IPS-18c (cell line): ENCODE results near the gene VMP1.
"Not testable (repeated sequence)": the region's sequence is repeated elsewhere in the genome, so short reads cannot be mapped to it uniquely, and the experiment has no call there.

ENCODE experiments used
- H3K4me3 ChIP-seq: 2 replicates; pipeline ENCODE4 v1.7.0; 2013; ENCODE audit warnings: low read depth, mild to moderate bottlenecking, low read length, moderate library complexity; ENCODE audit not compliant: insufficient read depth
- H3K9me3 ChIP-seq: one replicate; pipeline ENCODE4 v1.6.1; 2013; ENCODE audit warnings: mild to moderate bottlenecking, low read length, moderate library complexity; ENCODE audit not compliant: control insufficient read depth, insufficient read depth

The VMP1 gene

DNA sequence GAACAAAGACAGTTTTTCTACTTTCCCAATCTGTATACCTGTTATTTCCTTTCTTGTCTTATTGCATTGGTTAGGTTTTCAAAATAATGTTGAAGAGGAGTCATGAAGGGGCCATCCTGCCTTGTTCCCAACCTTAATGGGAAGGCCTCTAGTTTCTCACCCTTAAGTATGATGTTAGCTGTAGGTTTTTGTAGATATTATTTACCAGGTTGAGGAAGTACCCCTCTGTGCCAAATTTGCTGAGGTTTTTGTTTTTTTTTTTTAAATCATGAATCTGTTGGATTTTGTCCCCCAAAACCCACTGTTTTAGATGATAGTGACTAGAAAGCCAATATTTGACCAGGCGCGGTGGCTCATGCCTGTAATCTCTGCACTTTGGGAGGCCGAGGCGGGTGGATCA lies 36.4 kb downstream of the VMP1 start:
- H3K9me3 ChIP-seq, result peaks cover 5% of the 10 kb centered on the region
- no peak overlapping the region for H3K4me3 ChIP-seq

DNA sequence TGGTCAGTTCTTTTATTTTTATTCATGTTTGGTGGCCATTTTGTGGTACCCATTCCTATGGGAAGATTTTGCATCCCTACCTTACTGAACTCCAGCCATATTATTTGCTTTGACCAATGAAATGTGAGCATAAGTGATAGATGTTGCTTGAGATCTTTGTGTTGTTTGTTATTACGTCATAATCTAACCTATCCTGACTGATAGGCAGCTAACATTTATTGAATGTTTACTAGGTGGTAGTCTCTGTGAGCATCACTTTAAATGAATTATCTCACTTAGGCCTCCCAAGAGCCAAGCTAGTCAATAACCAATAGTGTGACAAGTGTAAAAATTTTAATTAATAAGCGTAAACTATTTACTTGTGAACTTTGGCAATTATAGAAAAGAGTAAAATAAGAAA lies 37.6 kb downstream of the VMP1 start:
- no peak overlapping the region for H3K4me3 ChIP-seq
- H3K9me3 ChIP-seq, result peaks cover 5% of the 10 kb centered on the region

DNA sequence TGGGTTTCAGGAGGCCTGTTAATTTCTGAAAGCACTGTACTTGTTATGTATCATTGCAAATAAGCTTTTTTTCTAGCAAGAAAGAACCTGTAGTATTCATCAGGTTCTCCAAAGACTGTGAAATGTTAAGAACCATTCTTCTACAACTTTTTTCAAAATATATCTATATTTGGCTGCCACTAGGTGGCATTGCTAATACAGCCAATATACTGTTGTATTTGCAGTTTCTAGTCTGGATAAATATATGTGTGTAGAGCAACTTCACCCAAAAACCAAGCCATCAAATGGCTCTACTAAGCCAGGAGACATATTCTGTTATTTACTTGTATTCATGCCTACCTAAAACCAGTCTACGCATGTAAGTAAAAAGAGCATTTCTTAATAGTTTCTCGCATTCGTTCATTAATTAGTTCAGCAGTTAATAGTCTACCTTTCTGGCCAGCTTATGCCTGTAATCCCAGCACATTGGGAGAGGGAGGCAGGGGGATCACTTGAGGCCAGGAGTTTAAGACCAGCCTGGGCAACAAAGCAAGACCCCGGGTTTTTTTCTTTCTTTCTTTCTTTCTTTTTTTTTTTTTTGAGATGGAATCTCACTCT lies 39.5 kb downstream of the VMP1 start:
- Histone ChIP-seq H3K4me3 (no peak overlapping the region), H3K9me3 (peaks cover 5% of the 10 kb centered on the region)

DNA sequence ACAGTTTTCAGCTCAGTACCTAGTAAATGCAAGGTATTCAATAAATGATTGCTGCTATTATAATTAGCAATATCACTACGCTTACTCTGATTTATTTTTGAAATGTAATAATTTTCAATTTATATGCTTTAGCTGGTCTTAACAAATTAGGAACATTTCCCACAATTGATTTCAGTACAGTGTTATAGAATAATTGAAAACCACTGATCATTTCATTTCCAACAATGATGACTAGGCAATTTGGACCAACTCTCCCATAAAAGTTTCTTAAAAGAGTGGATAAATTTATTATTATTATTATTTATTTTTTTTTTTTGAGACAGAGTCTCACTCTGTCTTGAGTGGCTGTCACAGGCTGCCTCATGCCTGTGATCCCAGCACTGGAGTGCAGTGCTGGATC lies 41.1 kb downstream of the VMP1 start:
- Histone ChIP-seq H3K9me3 (peaks cover 3% of the 10 kb centered on the region), H3K4me3 (no peak overlapping the region)

DNA sequence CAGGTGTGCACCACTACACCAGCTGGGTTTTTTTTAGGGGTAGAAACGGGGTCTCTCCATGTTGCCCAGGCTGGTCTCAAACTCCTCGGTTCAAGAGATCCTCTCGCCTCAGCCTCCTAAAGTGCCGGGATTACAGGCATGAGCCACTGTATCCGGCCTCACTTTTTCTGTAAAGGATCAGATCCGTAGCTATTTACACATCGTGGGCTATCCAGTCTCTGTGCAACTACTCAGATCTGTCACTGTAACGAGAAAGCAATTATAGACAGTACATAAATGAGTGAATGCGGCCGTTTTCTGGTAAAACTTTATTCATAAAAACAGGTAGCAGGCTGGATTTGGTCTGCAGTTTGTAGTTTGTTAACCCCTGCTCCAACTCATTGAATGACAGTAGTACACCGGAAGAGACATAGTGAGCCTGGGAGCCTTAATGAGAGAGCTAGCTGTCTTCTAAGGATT lies 44.5 kb downstream of the VMP1 start:
- no peaks in the 10 kb centered on the region for H3K9me3 ChIP-seq
- no peak overlapping the region for H3K4me3 ChIP-seq

DNA sequence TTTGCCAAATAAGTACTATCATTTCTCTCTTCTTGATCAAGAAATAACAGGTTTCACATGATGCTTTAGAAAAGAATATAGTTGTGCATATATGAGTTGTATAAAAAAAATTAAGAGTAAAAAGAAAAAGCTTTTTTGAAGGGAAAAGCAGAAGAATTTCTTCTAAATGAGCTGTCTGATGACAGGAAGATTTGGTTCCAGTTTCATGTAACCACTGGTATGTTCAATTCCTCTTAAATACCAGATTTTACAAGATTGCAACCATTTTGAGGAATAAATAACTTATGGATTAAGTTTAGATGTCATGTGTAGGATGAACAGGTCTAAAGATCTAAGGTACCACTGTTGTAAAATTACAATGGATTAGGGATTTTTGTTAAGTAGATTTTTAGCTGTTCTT lies 45.0 kb downstream of the VMP1 start:
- Histone ChIP-seq H3K9me3 (no peaks in the 10 kb centered on the region), H3K4me3 (no peak overlapping the region)

DNA sequence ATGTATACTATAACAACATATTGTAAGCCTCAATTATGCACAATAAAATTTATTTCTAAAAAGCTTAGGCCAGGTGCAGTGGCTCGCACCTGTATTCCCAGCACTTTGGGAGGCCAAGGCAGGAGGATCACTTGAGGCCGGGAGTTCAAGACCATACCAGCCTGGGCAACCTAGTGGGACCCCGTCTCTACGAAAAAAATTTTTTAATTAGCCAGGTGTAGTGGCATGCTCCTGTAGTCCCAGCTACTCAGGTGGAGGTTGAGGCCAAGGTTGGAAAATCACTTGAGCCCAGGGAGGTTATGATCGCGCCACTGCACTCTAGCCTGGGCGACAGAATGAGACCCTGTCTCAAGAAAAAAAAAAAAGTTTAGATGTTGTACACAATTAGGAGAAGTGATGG lies 45.5 kb downstream of the VMP1 start:
- Histone ChIP-seq H3K9me3 (no peaks in the 10 kb centered on the region), H3K4me3 (no peak overlapping the region)

DNA sequence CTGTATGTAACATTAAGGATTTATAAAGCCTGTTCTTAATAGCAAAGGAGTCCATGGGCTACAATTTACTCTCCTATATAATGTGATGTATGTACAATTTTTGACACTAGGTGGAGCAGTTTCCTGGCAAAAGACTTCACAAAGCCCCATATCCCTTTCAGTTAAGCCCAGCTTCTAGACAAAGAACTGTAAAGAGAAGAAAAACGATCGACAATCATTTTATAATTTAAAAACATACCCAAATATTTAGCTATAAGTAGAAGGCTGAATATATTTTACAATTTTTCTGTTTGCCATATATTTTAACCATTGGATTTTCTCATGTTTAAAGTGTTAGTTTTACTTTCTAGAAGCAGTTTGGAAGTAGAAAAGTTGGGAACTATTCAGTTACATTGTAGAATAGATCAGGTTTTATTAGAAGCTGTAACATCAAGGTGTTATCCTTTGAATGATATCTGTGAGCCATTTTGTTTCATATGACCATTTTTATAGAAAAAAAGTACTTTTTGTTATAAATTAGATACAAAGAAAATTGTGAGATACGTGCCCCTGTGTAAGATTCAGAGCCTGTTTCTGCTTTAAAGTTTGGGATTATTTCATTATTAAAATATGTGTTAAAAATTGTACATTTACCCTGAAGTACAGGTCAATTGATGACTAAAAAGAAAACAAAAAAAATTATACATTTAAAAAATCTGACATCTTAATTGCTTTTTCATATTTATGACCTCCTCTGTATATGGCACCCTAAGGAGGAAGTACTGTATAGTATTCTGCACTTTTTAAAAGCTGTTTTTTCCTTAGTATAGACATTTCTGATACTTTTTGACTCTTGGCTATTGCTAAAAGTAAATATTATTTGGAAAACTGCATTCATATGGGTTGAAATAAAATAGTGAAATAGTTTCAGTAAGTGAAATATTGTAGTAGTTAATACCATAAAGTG lies 46.3 kb downstream of the VMP1 start:
- no peaks in the 10 kb centered on the region for H3K9me3 ChIP-seq
- H3K4me3 ChIP-seq, result no peak overlapping the region

DNA sequence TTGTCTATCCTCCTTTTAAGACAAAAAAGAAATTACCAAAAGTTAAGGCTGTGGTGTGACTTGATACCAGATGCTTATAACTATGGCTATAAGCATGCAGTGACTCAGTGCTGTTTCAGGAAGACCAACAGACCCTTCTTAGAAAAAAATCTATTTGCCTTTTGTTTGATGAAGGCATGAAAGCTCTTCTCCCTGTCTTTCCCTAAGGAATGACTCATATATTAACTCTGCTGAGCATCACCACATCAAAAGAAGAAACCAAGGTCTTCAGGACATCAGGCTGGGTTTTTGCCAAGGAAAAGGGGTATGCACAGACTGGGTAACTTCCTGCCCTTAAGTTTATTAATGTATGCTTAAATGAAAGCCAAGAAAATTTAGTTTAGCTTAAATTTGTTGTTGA lies 47.1 kb downstream of the VMP1 start:
- H3K9me3 ChIP-seq, result no peaks in the 10 kb centered on the region
- H3K4me3 ChIP-seq, result no peak overlapping the region

DNA sequence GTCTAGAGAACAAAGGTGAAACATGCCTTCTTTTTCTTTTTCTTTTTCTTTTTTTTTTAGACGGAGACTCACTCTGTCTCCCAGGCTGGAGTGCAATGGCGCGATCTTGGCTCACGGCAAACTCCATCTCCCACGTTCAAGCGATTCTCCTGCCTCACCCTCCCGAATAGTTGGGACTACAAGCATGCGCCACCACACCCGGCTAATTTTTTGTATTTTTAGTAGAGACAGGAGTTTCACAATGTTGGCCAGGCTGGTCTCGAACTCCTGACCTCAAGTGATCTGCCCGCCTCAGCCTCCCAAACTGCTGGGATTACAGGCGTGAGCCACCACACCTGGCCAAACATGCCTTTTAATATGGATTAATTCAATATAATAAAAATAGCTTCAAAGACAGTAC lies 47.6 kb downstream of the VMP1 start:
- H3K4me3 ChIP-seq, result not testable (repeated sequence)

DNA sequence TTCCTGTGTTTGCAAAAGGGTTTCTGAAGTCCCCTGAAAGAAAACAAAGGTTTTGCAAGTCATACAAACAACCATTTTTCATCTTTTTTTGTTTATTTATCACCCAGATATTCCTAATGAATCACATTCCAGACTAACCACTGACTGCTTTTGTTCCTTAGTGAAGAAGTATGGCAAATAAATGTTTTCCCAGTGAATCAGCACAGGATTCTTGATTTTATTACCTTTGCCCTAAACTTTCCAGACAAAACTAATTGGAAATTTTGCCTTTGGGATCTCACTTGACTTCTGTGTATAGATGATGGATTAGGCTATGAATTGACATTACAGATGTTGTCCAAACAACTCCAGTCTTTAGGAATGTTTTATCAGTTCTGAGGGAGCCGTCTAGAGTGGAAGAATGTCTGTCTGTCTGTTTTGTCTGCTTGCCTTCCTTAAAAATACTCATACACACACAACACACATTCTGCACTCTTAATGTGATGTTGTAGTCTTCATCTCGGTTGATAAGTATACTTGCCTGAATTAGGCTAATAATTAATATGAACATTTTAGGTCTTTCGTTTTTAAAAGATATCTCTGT lies 48.9 kb downstream of the VMP1 start:
- H3K4me3 ChIP-seq, result no peak overlapping the region
- H3K9me3 ChIP-seq, result no peaks in the 10 kb centered on the region

More for the DNA sequence above, 47.6 kb downstream of the VMP1 start:
- H3K9me3 ChIP-seq, result not testable (repeated sequence)

DNA sequence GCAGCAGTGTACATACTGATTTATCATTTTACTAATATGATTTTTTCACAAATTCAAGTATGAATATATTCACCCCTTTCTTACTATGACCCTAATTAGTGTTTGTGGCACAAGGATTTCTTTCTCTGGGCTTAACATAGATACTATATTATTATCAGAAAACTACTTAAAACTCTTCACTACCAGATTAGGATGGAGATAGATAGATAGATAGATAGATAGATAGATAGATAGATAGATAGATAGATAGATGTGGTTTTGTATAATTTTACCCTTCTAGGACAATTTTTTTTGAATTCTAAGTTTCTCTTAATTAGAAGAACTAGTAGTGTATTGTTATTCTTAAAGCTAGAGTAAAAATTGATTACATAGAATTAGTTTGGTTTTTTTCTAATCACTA lies 49.6 kb downstream of the VMP1 start:
- H3K9me3 ChIP-seq, result no peaks in the 10 kb centered on the region
- H3K4me3 ChIP-seq, result no peak overlapping the region

DNA sequence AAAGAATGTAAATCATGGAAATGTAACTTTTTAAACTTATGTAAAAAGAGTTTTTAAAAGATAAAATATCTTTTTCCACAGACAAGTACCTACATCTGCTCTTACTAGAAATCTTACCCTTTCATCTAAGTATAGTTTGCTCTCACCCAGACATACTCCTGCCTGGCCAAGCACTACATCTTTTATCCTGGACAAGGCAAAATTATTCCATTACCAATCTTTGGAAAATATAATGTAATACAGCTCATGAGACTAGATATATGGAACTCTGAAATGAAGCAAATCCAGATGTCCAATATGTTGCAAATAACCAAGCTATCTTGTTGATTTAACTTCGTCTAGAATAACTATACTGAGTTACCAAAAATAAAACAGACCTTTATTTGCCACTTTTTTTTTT lies 50.0 kb downstream of the VMP1 start:
- H3K9me3 ChIP-seq, result no peaks in the 10 kb centered on the region
- no peak overlapping the region for H3K4me3 ChIP-seq

DNA sequence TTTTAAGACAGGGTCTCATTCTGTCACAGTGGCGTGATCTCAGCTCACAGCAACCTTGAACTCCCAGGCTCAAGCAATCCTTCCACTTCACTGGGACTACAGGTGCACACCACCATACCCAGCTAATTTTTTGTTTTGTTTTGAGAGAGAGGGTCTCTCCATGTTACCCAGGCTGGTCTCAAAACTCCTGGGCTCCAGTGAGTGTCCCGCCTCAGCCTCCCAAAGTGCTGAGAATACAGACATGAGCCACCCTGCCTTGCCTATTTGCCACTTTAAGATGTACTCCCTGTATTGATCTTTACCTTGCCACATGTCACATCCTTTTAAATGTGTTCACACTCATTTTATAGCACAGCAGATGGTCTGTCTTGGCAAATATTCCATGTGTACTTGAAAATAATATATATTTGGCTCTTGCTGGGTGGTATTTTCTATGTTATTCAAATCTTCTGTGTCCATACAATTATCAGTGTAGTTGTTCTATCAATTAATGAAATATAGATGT lies 50.5 kb downstream of the VMP1 start:
- no peaks in the 10 kb centered on the region for H3K9me3 ChIP-seq
- no peak overlapping the region for H3K4me3 ChIP-seq

DNA sequence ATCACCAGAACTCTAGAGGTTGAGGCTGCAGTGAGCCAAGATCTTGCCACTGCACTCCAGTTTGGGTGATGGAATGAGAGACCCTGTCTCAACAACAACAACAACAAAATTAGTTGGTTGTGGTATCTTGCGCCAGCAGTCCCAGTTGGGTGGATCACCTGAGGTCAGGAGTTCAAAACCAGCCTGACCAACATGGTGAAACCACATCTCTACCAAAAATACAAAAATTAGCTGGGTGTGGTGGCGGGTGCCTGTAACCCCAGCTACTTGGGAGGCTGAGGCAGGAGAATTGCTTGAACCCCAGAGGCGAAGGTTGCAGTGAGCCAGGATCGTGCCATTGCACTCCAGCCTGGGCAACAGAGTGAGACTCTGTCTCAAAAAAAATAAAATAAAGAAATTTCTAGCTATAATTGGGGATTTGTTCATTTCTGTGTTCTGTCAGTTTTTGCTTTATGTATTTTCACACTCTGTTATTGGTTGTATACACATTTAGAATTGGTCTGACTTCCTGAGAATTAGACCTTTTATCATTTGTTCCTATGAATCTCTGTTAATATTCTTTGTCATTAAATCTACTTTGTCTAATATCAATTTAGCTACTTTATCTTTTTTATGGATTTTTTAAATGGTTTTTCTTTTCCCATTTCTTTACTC lies 51.7 kb downstream of the VMP1 start:
- H3K4me3 ChIP-seq, H3K9me3 ChIP-seq: not testable (repeated sequence)

DNA sequence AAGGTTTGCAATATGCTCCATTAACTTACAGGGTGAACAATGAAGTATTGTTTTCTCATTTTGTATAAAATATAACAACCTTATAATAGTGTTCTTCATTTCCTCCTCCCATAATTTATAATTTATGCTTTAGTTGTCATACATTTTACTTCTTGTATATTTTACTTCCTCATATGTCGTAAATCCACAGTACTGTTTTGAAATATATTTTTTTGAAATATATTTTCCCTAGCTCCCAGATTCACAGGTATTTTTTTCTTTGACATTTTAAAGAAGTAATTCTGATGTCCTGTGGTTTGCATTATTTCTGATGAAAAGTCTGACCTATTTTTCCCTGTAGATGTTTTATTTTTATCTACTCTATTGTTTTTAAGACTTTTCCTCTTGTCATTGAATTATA lies 52.7 kb downstream of the VMP1 start:
- no peaks in the 10 kb centered on the region for H3K9me3 ChIP-seq
- H3K4me3 ChIP-seq, result no peak overlapping the region

DNA sequence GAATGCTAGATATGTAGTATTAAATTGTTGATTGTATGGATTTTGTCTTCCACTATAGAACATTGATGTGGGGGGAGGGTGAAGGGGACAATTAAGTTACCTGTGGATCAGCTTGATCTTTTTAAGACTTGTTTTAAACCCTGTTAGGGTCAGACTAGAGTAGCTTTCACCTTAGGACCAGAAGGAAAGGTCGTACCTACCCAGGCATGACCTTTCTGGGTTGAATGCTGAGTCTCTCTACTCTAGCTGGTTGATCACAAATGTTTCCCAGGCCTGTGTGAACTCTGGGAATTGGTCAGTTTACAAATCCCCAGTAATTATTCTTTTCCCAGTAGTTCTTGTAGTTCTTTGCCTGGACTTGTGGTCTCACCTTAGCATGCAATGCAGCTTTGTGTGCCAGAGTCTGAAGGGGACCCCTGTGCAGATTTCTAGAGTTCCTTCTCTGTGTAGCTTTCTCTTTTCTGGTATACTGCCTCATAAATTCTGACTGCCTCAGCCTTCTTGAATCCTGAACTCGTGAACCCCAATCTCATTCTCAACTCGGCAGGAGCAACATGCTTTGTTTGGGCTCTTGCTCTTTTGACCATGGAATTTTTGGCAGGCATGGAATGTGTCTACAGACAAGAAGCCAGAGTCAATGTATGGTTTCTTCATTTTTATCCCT lies 54.1 kb downstream of the VMP1 start:
- Histone ChIP-seq H3K4me3 (no peak overlapping the region), H3K9me3 (no peaks in the 10 kb centered on the region)
